Karpas-422 (cell line): ENCODE measurements around the gene SF3B1. TPM values are rescaled to one million over a fixed set of nuclear protein-coding genes. Genes with fewer than 3 reads are reported as not detected.

Experiments used
- DNase-seq: peaks from one replicate; pipeline ENCODE4 v3.0.0-alpha.2; 2015
- H2AFZ ChIP-seq: fragments of 200-600 bp; sonication (generic); 2 replicates; pipeline ENCODE4 v1.6.1; 2014; ENCODE audit warnings: antibody characterized with exemption, low read length, mixed read lengths
- H3K27ac ChIP-seq: fragments of 200-600 bp; sonication (generic); 2 replicates; pipeline ENCODE4 v1.5.1; 2014; ENCODE audit warnings: mild to moderate bottlenecking, low read length, moderate library complexity
- H3K27me3 ChIP-seq: fragments of 200-600 bp; sonication (generic); 2 replicates; pipeline ENCODE4 v1.6.1; 2014; ENCODE audit warnings: low read length, mixed read lengths
- H3K36me3 ChIP-seq: fragments of 200-600 bp; sonication (generic); 2 replicates; pipeline ENCODE4 v1.6.1; 2014; ENCODE audit warnings: low read length, mixed read lengths; ENCODE audit not compliant: insufficient read depth
- H3K4me1 ChIP-seq: fragments of 200-600 bp; sonication (generic); 2 replicates; pipeline ENCODE4 v1.6.1; 2014; ENCODE audit warnings: mild to moderate bottlenecking, low read length, mixed read lengths
- H3K4me2 ChIP-seq: fragments of 200-600 bp; sonication (generic); 2 replicates; pipeline ENCODE4 v1.6.1; 2014; ENCODE audit warnings: low read length, low read depth, mild to moderate bottlenecking; ENCODE audit not compliant: poor library complexity, severe bottlenecking
- H3K4me3 ChIP-seq: fragments of 200-600 bp; sonication (generic); 2 replicates; pipeline ENCODE4 v1.5.1; 2014; ENCODE audit warnings: mild to moderate bottlenecking, antibody characterized with exemption, low read length, mixed read lengths
- H3K79me2 ChIP-seq: fragments of 200-600 bp; sonication (generic); 2 replicates; pipeline ENCODE4 v1.6.1; 2014; ENCODE audit warnings: mild to moderate bottlenecking, low read length, mixed read lengths
- H3K9ac ChIP-seq: fragments of 200-600 bp; sonication (generic); 2 replicates; pipeline ENCODE4 v1.6.0; 2014; ENCODE audit warnings: low read length
- H3K9me2 ChIP-seq: fragments of 200-600 bp; sonication (generic), shearing (Covaris generic); replicated peaks from 2 replicates; pipeline ENCODE4 v1.6.0; 2014; ENCODE audit warnings: mild to moderate bottlenecking, low read length, moderate library complexity; ENCODE audit not compliant: insufficient read depth
- H3K9me3 ChIP-seq: fragments of 300-700, 200-600 bp; sonication (generic); 2 replicates; pipeline ENCODE4 v1.6.1; 2014; ENCODE audit warnings: low read length, mixed read lengths
- H4K20me1 ChIP-seq: fragments of 200-600 bp; sonication (generic); 2 replicates; pipeline ENCODE4 v1.6.1; 2014; ENCODE audit warnings: mild to moderate bottlenecking, antibody characterized with exemption, low read length, low read depth; ENCODE audit not compliant: insufficient read depth
- small RNA-seq: library from RNA; depleted of rRNA; stranded (forward); fragments of <200 nt; gene quantifications from one replicate; pipeline ENCODE3, GENCODE V24; 2014
- total RNA-seq: library from RNA; depleted of rRNA; stranded (reverse); fragments of >200 nt; shearing (Covaris generic); gene quantifications from 2 replicates; pipeline ENCODE4 v1.2.3, GENCODE V29; 2014; ENCODE audit warnings: low replicate concordance; rRNA removed

The SF3B1 gene
- total RNA-seq, 1 experiment from 2014 or later: 304 TPM

- Histone ChIP-seq H4K20me1 (no peaks in the 10 kb centered on the region), H3K27ac (no peak overlapping the region), H3K79me2 (no peaks in the 10 kb centered on the region), H3K27me3 (no peaks in the 10 kb centered on the region), H2AFZ (no peak overlapping the region), H3K9me2 (no peaks in the 10 kb centered on the region), H3K4me2 (no peak overlapping the region), H3K9ac (no peak overlapping the region), H3K36me3 (peaks cover 27% of the 10 kb centered on the region; the same call in 1 of the 2 replicates), H3K4me3 (no peak overlapping the region), H3K4me1 (no peaks in the 10 kb centered on the region), H3K9me3 (no peaks in the 10 kb centered on the region)
- no peak for DNase-seq
Observed at GRCh38 chr2:197340591-197340990, 94.2 kb downstream of the SF3B1 start.

Small RNA genes within 50 kb of the gene (small RNA-seq; reads per million reads assigned to genes)
- gene RF00394 (not detected), gene RNU6-1029P (not detected)

Other genes with a start within 250 kb of the SF3B1 start
- gene ANKRD44, start 124.2 kb downstream of the SF3B1 start, total RNA-seq: 120 and 153 TPM in 2 replicates
- gene COQ10B, start 18.5 kb upstream of the SF3B1 start, total RNA-seq: 12.3 and 23.5 TPM in 2 replicates
- gene HSPD1, start 64.8 kb upstream of the SF3B1 start, total RNA-seq: 241 and 246 TPM in 2 replicates
- 132 and 192 TPM in 2 replicates for gene HSPE1, start 65.4 kb upstream of the SF3B1 start, total RNA-seq
- 16.1 and 36.9 TPM in 2 replicates for gene MOB4, start 81.0 kb upstream of the SF3B1 start, total RNA-seq
- gene RFTN2, start 240.6 kb upstream of the SF3B1 start, total RNA-seq: not detected in 2 replicates